ENCODE data around the gene DLAT.

DNA sequence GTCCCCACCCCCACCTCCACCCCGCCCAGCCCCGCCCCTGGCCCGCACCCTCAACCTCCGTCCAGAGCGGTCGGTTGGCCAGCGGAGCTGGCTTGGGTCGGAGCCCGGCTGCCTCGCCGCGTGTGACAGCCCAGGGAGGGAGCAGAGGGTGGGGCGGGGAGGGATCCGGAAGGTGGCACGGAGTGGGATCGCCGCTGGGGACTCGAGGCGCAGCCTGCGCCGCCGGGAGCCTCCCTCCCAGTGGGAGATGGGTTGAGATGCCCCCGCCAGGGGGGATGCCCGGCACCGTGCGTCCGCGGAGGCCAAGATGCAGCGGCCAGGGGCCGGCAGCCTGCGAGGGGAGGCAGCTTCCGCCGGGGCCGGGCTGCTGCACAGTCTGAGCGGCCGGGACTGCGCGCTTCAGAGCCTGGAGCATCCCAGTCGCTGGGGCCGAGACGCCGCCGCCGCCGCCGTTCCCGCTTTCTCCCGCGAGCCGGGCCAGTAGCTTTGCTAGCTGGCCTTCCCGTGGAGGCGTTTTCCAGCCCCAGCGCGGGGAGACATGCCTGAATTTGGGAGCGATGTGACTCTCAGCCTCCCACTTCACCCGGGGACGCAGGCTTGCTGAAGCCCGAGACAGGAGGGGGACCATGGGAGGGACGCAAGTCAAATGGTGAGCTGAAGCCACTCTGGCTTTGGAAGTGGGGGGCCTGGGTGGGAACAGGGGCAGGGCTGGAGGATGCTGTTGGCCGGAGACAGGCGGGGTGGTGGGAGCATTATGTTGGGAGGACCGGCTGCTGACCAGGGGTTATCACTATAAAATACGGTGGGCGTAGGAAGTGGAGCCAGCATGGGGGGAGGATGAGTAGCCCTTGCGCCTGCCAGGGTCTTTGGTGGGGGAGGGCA, 47.8 kb upstream of the DLAT start:
- TF ChIP-seq, protein P1, sequence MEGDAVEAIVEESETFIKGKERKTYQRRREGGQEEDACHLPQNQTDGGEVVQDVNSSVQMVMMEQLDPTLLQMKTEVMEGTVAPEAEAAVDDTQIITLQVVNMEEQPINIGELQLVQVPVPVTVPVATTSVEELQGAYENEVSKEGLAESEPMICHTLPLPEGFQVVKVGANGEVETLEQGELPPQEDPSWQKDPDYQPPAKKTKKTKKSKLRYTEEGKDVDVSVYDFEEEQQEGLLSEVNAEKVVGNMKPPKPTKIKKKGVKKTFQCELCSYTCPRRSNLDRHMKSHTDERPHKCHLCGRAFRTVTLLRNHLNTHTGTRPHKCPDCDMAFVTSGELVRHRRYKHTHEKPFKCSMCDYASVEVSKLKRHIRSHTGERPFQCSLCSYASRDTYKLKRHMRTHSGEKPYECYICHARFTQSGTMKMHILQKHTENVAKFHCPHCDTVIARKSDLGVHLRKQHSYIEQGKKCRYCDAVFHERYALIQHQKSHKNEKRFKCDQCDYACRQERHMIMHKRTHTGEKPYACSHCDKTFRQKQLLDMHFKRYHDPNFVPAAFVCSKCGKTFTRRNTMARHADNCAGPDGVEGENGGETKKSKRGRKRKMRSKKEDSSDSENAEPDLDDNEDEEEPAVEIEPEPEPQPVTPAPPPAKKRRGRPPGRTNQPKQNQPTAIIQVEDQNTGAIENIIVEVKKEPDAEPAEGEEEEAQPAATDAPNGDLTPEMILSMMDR (IDR thresholded peaks at IDR 0.05), result peak in 1 of 4 experiments; percentile 3
- TF ChIP-seq POLR2A (IDR thresholded peaks at IDR 0.05), result peak in 1 of 2 donors; percentile 19

Measured in uterus (tissue), 2 donors.